MG63 (cell line): Measurements from ENCODE around the gene PPP1R36. TPM values are rescaled to one million over a fixed set of nuclear protein-coding genes. Genes with fewer than 3 reads are reported as not detected.

Source experiments
- DNase-seq: peaks from one replicate; pipeline ENCODE4 v3.0.0-alpha.2; 2020
- H3K27me3 ChIP-seq: fragments of 250-450 bp; sonication (Bioruptor Pico); 2 replicates; pipeline ENCODE4 v1.5.1; 2020; ENCODE audit warnings: mild to moderate bottlenecking, moderate library complexity
- H3K36me3 ChIP-seq: fragments of 250-450 bp; sonication (Bioruptor Pico); 2 replicates; pipeline ENCODE4 v1.5.1; 2020; ENCODE audit warnings: mild to moderate bottlenecking, moderate library complexity
- H3K4me3 ChIP-seq: fragments of 250-450 bp; sonication (Bioruptor Pico); 2 replicates; pipeline ENCODE4 v1.5.1; 2020; ENCODE audit warnings: mild to moderate bottlenecking, moderate library complexity
- H3K9me3 ChIP-seq: fragments of 250-450 bp; sonication (Bioruptor Pico); 2 replicates; pipeline ENCODE4 v1.5.1; 2020; ENCODE audit warnings: mild to moderate bottlenecking, moderate library complexity
- total RNA-seq: library from RNA; depleted of rRNA; stranded (reverse); fragments of >200 nt; shearing (Covaris generic); gene quantifications from 2 replicates; pipeline ENCODE4 v1.2.3, GENCODE V29; 2014; ENCODE audit warnings: low replicate concordance; rRNA removed

PPP1R36 gene, protein sequence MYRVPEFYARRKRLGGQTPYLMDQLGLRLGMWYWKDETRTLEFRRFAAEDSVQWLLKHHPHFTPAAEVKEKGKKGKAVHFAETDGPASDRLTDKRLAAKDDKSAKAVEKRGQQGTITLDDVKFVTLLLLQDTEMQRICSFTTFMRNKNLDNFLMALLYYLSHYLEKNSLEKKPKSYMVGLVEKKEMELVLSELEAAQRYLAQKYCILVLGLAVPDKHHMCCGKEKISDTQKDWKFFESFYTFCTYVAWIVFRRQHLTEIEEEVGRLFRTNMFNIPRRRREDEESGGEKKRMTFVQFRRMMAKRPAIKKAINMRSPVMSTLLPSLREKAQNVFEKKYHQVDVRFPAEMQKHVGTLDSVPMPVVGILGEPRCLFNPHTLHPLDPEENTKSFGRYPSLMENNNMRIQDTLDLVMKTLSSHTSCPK
- not detected in 2 replicates for total RNA-seq

DNA sequence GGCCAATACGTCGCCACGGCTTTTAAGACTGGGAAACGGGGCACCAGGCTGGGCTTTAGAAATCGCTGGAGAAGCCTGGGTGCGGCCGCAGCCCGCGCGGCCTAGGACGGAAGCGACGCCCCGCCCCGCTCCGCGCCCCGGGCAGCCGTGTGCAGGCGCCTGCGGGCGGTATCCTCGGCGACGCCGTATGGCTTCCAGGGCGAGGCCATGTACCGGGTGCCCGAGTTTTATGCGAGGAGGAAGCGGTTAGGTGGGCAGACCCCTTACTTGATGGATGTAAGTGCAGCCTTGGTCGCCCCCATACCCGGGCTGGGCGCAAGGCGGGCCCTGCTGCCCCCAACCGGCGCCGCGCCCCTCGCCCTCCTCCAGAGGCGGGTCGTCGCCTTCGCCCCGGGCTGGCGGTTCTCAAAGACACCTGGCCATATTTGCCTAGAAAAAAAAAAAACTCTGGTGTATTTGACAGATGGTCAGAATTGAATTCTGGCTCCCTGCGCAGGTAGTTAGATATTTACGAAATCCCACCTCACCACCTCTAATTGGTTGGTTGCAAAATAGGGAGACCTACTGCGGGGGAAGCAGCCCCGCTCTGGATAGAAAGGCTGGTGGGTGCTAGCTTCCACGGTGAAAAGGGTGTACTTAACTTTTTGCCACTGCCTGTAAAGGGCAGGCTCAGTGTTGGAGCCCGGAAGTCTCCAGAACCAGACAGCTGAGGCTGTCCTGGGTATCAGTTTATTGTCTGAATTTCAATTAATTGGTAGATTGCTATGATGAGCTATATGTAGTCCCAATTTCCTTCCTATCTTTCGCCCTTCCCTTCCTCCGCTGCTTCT is at the start of gene PPP1R36:
Gene PPP1R36 (plus strand): TSS at position 171 of the 830 bp plus-strand sequence. CDS start 37 bp downstream, at position 208.
- H3K4me3 ChIP-seq: no peak within 1 kb of the TSS
- peak; percentile 11 for DNase-seq

GRCh38 chr14:64500088-64500487 is 49.7 kb upstream of the PPP1R36 start:
- no peaks in the 10 kb centered on the region for H3K9me3 ChIP-seq
- H3K27me3 ChIP-seq: no peaks in the 10 kb centered on the region
- DNase-seq: no peak
- no peak overlapping the region for H3K4me3 ChIP-seq
- no peaks in the 10 kb centered on the region; the same call in 1 of the 2 replicates for H3K36me3 ChIP-seq

More for the DNA sequence above, at the start of gene PPP1R36:
- H3K9me3 ChIP-seq: no peaks in the 10 kb centered on the region
- H3K27me3 ChIP-seq: no peaks in the 10 kb centered on the region
- no peaks in the 10 kb centered on the region for H3K36me3 ChIP-seq

DNA sequence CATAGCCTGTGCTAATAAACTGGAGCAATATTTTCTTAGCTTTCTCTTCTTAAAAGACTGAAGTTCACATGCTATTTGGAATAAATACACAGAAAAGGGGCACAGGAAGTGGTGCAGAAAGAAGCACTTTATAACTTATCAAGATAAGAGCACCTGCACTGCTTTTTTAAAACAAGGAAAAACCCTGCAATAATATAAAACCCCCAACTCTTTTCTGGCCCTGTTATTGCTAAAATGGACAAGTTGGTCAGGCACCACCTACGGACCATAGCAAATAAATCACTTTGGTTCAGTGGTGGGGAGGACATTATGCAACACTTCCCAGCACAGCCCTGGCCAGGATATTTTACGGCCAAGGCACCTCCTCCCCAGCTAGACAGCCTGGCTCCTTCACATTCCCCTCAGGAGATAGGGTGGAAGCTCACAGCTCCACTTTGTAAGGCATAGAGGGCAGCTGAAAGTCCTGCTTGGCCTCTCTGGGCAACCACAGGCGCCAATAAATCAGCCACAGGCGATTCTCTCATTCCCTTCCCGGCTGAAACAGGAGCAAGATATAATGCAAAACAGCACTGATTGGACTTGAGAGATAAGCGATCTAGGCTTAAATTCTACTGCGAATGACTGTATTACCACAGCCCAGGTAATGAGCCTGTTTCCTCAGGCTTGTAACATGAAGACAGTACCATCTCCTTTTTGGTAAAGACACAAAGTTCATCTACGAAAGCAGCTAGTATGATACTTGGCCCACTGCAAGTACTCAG is 48.2 kb upstream of the PPP1R36 start:
- peak overlapping the region; percentile 78 for H3K4me3 ChIP-seq
- H3K9me3 ChIP-seq: no peaks in the 10 kb centered on the region
- no peaks in the 10 kb centered on the region; the same call in 1 of the 2 replicates for H3K36me3 ChIP-seq
- no peaks in the 10 kb centered on the region for H3K27me3 ChIP-seq
- peak; percentile 63 for DNase-seq

GRCh38 chr14:64502456-64502855 is 47.3 kb upstream of the PPP1R36 start:
- Histone ChIP-seq H3K9me3 (no peaks in the 10 kb centered on the region), H3K4me3 (peak overlapping the region; percentile 78), H3K27me3 (no peaks in the 10 kb centered on the region), H3K36me3 (no peaks in the 10 kb centered on the region; the same call in 1 of the 2 replicates)
- DNase-seq: no peak

DNA sequence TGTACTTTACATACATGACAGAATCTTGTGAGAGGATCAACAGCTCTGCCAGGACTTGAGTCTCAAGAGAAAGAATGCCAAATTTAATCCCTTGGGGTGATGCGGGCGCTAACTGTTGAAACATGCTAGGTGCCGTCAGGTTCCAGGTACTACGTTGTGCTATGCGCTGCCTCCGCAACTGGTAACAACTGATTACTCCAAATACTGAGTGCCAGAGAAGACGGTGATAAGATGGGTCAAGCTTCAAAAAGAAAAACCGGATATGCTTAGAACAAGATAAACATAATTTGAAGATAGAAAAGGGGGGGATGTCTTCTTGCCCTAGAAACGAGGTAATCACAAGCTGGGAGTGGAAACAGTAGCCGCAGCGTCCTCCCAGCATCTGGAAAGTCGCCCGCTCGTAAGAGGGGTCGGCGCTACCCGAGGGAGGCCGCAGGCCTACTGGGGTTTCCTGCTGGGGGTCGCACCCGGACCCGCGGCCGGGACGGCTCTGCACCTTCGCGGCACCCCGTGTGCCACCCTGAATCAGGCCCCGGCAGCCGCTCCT is 46.8 kb upstream of the PPP1R36 start:
- H3K4me3 ChIP-seq: peak overlapping the region; percentile 78
- no peak for DNase-seq

GRCh38 chr14:64503434-64504309 is 46.1 kb upstream of the PPP1R36 start, which contains the start of gene ZBTB25:
Gene ZBTB25, minus strand, starts transcription at chr14:64503838. Its CDS starts 13,305 bp downstream, at chr14:64490533.
- Histone ChIP-seq H3K36me3 (no peaks in the 10 kb centered on the region; the same call in 1 of the 2 replicates), H3K9me3 (no peaks in the 10 kb centered on the region), H3K4me3 (peak within 1 kb of the TSS; percentile 78), H3K27me3 (no peaks in the 10 kb centered on the region)
- DNase-seq: peak; percentile 95

More for the DNA sequence above, 46.8 kb upstream of the PPP1R36 start:
- H3K9me3 ChIP-seq: no peaks in the 10 kb centered on the region
- no peaks in the 10 kb centered on the region; the same call in 1 of the 2 replicates for H3K36me3 ChIP-seq
- H3K27me3 ChIP-seq: no peaks in the 10 kb centered on the region

DNA sequence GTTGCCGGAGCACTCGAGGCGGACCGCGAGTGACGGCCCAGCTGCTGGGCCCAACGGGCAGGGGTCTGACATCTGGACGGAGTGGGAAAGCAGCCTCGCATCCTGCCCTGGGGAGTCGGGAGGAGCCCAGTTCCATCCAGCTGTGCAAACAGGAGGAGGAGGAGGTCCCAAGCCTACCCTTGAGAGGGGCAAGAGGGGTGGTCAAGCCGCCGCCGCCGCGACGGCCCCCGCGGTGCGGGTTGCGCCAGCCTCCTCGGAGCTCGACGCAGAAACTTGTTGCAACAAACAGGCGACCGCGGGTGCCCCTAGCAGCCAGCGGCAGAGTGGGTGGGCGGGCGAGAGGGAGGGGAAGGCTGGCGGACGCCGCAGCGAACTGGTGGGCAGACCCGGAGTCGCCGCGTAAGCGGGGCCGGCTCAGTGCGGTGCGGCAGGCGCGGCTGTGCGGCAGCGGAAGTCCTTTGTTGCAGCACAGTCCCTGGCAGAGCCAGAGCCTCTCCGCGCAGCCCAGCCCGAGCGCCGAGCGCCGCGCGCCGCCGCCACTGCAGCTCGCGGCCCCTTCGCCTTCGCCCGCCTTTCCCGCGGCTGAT is 45.4 kb upstream of the PPP1R36 start, which contains the start of gene ZBTB1:
Gene ZBTB1 (plus strand): TSS at position 461 of the 587 bp plus-strand sequence. CDS start 16,735 bp downstream, outside the sequence.
- DNase-seq: peak; percentile 88
- Histone ChIP-seq H3K9me3 (no peaks in the 10 kb centered on the region), H3K36me3 (no peaks in the 10 kb centered on the region; the same call in 1 of the 2 replicates)

GRCh38 chr14:64504897-64505794 is 44.6 kb upstream of the PPP1R36 start:
- peak; percentile 82 for DNase-seq
- peak overlapping the region; percentile 78 for H3K4me3 ChIP-seq
- no peaks in the 10 kb centered on the region for H3K27me3 ChIP-seq
- no peaks in the 10 kb centered on the region; the same call in 1 of the 2 replicates for H3K36me3 ChIP-seq
- H3K9me3 ChIP-seq: no peaks in the 10 kb centered on the region

More for the DNA sequence above, 45.4 kb upstream of the PPP1R36 start, which contains the start of gene ZBTB1:
- Histone ChIP-seq H3K4me3 (peak within 1 kb of the TSS; percentile 78), H3K27me3 (no peaks in the 10 kb centered on the region)

GRCh38 chr14:64506721-64507120 is 43.0 kb upstream of the PPP1R36 start:
- peaks cover 4% of the 10 kb centered on the region for H3K36me3 ChIP-seq
- DNase-seq: no peak
- peak overlapping the region; percentile 78 for H3K4me3 ChIP-seq
- H3K9me3 ChIP-seq: no peaks in the 10 kb centered on the region
- H3K27me3 ChIP-seq: no peaks in the 10 kb centered on the region

DNA sequence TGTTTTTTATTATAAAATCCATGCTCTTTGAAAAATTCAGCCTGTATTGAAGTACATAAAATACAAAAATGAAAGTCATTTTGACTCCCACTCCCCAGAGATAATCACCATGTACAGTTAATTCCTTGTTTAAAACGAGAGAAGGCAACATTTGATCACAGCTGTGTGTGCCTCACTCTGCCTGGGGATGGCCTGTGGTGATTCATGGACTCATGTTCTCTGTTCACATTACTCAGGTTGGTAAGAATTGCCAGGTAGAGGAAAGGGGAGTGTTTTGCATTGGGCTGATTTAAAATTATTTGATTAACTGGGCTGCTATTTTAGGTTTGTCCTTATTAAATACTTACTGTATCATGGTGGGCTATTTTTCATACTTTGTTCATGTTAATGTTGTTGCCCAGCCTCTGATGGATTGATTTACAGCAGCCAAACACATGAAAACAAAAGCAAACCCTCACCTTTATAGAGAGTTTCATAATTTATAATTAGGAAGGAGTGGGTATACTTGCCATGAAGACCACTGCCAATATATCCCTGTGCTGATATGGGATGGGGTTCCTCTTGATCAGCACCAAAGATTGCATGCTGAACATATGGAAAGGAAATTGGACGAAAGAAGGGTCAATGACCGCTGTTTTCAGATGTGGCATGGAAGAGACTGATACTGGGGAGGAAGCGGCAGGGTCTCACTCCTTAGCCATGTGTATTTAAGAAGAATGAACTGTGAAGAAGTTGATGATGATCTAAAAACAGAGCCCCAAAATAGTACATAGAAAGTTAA is 42.2 kb upstream of the PPP1R36 start:
- Histone ChIP-seq H3K4me3 (peak overlapping the region; percentile 78), H3K27me3 (no peaks in the 10 kb centered on the region), H3K9me3 (no peaks in the 10 kb centered on the region), H3K36me3 (peaks cover 8% of the 10 kb centered on the region)
- peak; percentile 12 for DNase-seq

DNA sequence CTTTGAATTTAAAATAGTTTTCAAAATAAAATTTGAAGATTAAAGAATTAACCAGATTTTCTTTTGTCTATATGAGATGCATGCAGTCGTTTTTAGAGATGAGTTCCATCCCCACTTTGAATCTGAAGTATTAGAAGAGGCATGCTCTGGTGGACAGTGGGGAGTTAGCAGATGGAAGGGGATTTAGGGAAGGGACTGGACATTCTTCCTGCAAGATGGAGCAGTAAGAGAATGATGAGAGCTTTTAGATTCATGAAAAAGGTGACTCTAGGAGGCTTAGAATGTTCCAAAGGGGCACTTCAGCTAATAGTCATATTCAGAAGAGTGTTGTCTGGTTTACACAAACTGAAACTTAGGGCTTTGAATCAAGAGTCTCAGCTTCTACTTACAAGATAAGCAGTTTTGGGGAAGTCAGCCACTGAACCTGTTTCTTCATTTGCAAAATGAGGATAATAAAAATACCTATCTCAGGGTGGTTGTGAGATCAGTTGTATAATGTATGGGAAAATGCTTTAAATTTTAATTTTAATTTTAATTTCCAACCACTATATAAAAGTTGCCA is 41.5 kb upstream of the PPP1R36 start:
- H3K9me3 ChIP-seq: no peaks in the 10 kb centered on the region
- H3K27me3 ChIP-seq: no peaks in the 10 kb centered on the region
- H3K36me3 ChIP-seq: peaks cover 12% of the 10 kb centered on the region
- no peak for DNase-seq
- H3K4me3 ChIP-seq: no peak overlapping the region

GRCh38 chr14:64509036-64509435 is 40.7 kb upstream of the PPP1R36 start:
- Histone ChIP-seq H3K36me3 (peaks cover 12% of the 10 kb centered on the region), H3K4me3 (no peak overlapping the region), H3K27me3 (no peaks in the 10 kb centered on the region), H3K9me3 (no peaks in the 10 kb centered on the region)
- no peak for DNase-seq
